Activated CD4-positive, alpha-beta memory T cell treated with anti-CD3 and anti-CD28 coated beads, Interleukin-2, amount 10 ng/mL, durations not matched to agents 7 days and 5 days (primary cell): ENCODE results near the gene UBL4B. TPM values are rescaled to one million over a fixed set of nuclear protein-coding genes. Genes with fewer than 3 reads are reported as not detected.
A peak's percentile ranks its signal among the peaks of the same experiment; 100 is the strongest.

Experiments
- CTCF ChIA-PET: fragments of 350-600 bp; sonication (Branson Sonifier 250); formaldehyde crosslinking; loops from one replicate; lab custom pipeline; 2021; ENCODE audit warnings: antibody characterized with exemption, inconsistent platforms; lab: Charles Lee
- POLR2A ChIA-PET: fragments of 350-600 bp; sonication (Branson Sonifier 250); formaldehyde crosslinking; loops from one replicate; lab custom pipeline; 2021; ENCODE audit warnings: antibody characterized with exemption; lab: Charles Lee
- DNase-seq: peaks from one replicate; pipeline ENCODE4 v3.0.0-alpha.2; 2020
- H3K27ac Mint-ChIP-seq: one replicate; pipeline ENCODE4 v1.8.0; 2021; ENCODE audit warnings: mild to moderate bottlenecking, mixed read lengths
- H3K27me3 Mint-ChIP-seq: one replicate; pipeline ENCODE4 v1.8.0; 2021; ENCODE audit warnings: mixed read lengths
- H3K36me3 Mint-ChIP-seq: one replicate; pipeline ENCODE4 v1.8.0; 2021; ENCODE audit warnings: low read depth, mixed read lengths
- H3K4me1 Mint-ChIP-seq: one replicate; pipeline ENCODE4 v1.8.0; 2021; ENCODE audit warnings: mixed read lengths
- H3K4me3 Mint-ChIP-seq: one replicate; pipeline ENCODE4 v1.8.0; 2021; ENCODE audit warnings: mild to moderate bottlenecking, mixed read lengths
- H3K9me3 Mint-ChIP-seq: one replicate; pipeline ENCODE4 v1.8.0; 2021; ENCODE audit warnings: mixed read lengths
- total RNA-seq, 2 experiments: library from RNA; stranded (reverse); gene quantifications; one replicate each; pipeline ENCODE4 v1.2.3, GENCODE V29; 2021

UBL4B gene
- total RNA-seq, 2 experiments from 2014 or later = not detected

DNA sequence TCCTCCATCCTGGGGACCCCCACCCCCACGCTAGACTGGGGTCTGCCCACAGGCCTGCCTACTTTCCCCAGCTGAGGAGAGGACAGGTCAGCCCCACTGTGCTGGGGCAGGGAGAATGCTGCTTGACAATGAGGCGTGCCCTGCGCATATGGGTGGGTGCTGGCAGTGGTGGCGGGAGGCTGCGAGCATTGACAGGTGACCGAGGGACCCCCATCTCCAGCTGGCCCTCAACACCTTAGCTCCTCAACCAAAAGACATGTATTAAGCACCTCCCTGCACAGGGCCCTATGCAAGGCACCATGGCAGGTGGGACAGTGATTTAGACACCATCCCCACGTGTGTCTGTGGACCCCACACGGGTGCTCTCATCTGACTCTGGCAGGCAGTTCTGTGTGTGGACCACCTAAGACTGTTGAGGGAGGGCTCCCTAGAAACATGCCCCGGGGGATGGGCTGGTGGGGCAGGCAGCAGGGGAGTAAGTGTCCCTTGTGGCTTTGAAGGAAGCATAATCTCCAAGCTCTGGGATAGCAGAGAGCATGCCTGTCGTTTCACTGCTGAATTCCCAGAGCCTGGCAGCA lies 23.4 kb upstream of the UBL4B start:
- CTCF ChIA-PET = interaction anchor here (1.1 to 1.6 kb wide), 17 partner anchors 9 to 407 kb away, joined by 3 to 32 read pairs (median 5); no protein-coding TSS in a partner anchor
- Mint-ChIP-seq H3K9me3 (no peaks in the 10 kb centered on the region), H3K4me3 (no peak overlapping the region), H3K4me1 (peaks cover 3% of the 10 kb centered on the region), H3K27me3 (peaks cover 55% of the 10 kb centered on the region), H3K27ac (no peak overlapping the region), H3K36me3 (no peaks in the 10 kb centered on the region)
- POLR2A ChIA-PET = no interaction called here
- DNase-seq = no peak

- ChIA-PET POLR2A (no interaction called here), CTCF (interaction anchor here (1.5 to 1.9 kb wide), 2 partner anchors 33 to 38 kb away, joined by 3 to 4 read pairs; no protein-coding TSS in a partner anchor)
- no peak for DNase-seq
- Mint-ChIP-seq H3K27me3 (peaks cover 49% of the 10 kb centered on the region), H3K36me3 (no peaks in the 10 kb centered on the region), H3K4me3 (no peak overlapping the region), H3K27ac (no peak overlapping the region), H3K9me3 (no peaks in the 10 kb centered on the region), H3K4me1 (peaks cover 1% of the 10 kb centered on the region)
Observed at GRCh38 chr1:110089561-110090275, 22.5 kb upstream of the UBL4B start.

DNA sequence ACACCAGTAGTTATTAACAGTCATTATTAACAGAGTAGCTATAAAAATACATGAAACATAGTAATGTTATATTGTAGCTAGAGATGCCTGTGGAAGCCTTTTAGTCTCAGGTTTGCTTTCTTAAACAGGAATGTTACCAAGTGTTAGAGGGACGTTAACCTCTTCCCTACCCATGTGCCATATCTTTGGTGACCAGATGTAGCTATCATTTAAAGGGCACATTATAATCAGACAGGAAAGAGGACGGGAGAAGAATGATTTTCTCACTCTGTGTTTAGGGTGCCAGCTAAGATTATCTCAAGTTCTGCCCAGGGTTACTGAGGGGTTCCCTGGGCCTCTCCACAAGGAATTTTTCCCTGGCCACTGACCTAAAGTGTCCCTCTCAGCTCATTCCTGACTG lies 20.9 kb upstream of the UBL4B start:
- Mint-ChIP-seq H3K9me3 (no peaks in the 10 kb centered on the region), H3K27me3 (peaks cover 37% of the 10 kb centered on the region), H3K4me3 (no peak overlapping the region), H3K27ac (no peak overlapping the region), H3K36me3 (no peaks in the 10 kb centered on the region), H3K4me1 (no peaks in the 10 kb centered on the region)
- CTCF ChIA-PET = interaction anchor here (0.8 to 3.4 kb wide), 8 partner anchors 9 to 117 kb away, joined by 3 to 30 read pairs (median 3); no protein-coding TSS in a partner anchor
- DNase-seq = no peak
- POLR2A ChIA-PET = interaction anchor here (0.6 to 1.0 kb wide), 3 partner anchors 10 to 57 kb away, joined by 3 to 4 read pairs (median 3); partner anchors contain the start of gene STRIP1

DNA sequence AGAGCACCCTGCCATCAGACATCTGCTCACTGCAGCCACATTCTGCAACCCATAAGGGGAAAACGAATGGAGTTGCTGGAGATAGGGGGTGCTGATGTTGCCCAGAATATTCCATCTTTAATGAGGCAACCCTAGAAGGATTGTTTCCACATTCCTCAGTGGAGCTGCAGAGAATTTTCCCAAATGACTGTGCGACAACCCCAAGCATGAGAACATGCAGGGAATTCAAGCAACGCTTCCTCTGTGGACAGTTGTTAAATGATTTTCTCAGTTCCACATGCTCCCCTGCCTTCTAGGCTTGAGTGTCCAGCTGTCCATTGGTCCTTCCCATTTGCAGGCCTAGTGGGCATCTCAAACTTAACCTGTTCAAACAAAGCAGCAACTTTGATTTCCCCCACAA lies 20.5 kb upstream of the UBL4B start:
- Mint-ChIP-seq H3K27ac (no peak overlapping the region), H3K4me1 (no peaks in the 10 kb centered on the region), H3K27me3 (peaks cover 33% of the 10 kb centered on the region), H3K4me3 (no peak overlapping the region), H3K9me3 (no peaks in the 10 kb centered on the region), H3K36me3 (no peaks in the 10 kb centered on the region)
- ChIA-PET POLR2A (interaction anchor here (0.9 to 1.0 kb wide), 2 partner anchors 10 to 57 kb away, joined by 3 to 4 read pairs; partner anchors contain the start of gene STRIP1), CTCF (interaction anchor here (0.8 to 3.4 kb wide), 8 partner anchors 8 to 116 kb away, joined by 3 to 30 read pairs (median 3); no protein-coding TSS in a partner anchor)
- DNase-seq = no peak

DNA sequence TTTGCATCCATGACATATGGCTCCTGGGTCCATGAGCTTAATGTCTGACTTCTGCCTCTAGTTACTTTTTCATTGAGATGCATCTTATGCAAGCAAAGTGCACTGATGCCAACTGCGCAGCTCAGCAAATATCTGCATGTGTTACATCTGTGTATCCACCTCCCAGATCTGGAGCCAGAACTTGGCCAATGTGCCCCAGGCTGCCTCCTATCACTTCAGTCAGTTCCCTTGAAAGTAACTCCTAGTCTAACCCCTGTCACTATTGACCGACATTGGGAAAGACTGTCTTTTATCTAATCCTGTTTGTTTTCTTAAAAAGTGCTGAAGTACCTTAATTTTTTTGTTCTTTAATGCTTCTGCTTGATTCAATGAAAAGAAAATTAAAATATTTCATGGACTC lies 19.3 kb upstream of the UBL4B start:
- no peaks in the 10 kb centered on the region for H3K4me1 Mint-ChIP-seq
- POLR2A ChIA-PET = no interaction called here
- peaks cover 27% of the 10 kb centered on the region for H3K27me3 Mint-ChIP-seq
- no peak overlapping the region for H3K27ac Mint-ChIP-seq
- H3K4me3 Mint-ChIP-seq = no peak overlapping the region
- H3K9me3 Mint-ChIP-seq = no peaks in the 10 kb centered on the region
- CTCF ChIA-PET = interaction anchor here (0.8 to 3.4 kb wide), 4 partner anchors 9 to 33 kb away, joined by 3 to 30 read pairs (median 4); no protein-coding TSS in a partner anchor
- no peaks in the 10 kb centered on the region for H3K36me3 Mint-ChIP-seq
- DNase-seq = no peak

DNA sequence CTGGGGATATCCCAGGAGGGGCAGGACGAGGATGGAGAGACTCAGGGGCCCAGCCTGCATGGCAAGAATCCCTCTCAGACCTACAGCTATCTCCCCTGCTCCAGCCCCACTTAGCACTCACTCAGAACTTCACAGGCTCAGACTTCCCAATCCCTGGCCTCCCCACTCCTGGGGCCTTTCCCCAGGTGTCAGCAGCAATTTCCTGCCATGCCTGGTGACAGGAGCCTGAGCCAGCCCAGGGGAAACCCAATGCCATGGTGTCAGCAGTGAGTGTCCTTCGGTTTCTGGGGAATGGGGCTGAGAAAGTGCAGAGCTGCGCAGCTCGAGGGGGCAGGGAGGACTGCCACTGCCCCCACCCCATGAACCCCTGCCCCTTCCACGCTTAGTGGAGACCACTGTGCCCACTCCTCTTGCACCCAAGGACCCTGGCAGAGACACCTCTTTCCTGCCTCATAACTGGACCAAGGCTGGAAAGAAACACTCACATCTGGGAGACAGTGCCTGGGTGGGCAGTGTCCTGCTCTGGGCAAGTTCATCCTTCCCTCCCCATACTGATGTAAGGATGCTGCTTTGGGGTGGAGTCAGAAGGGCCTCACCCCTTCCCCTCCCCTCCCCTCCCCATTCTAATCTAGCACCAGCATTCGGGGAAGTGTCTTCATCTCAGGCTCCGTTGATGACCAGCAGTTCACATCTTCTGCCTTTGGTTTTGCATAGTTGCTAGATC lies 17.1 kb upstream of the UBL4B start:
- DNase-seq = no peak
- no peaks in the 10 kb centered on the region for H3K36me3 Mint-ChIP-seq
- H3K9me3 Mint-ChIP-seq = no peaks in the 10 kb centered on the region
- CTCF ChIA-PET = no interaction called here
- no peak overlapping the region for H3K27ac Mint-ChIP-seq
- H3K4me1 Mint-ChIP-seq = no peaks in the 10 kb centered on the region
- peaks cover 28% of the 10 kb centered on the region for H3K27me3 Mint-ChIP-seq
- POLR2A ChIA-PET = no interaction called here
- H3K4me3 Mint-ChIP-seq = no peak overlapping the region

GRCh38 chr1:110097507-110098221 lies 14.6 kb upstream of the UBL4B start:
- Mint-ChIP-seq H3K4me3 (no peak overlapping the region), H3K27ac (no peak overlapping the region), H3K4me1 (no peaks in the 10 kb centered on the region), H3K27me3 (peaks cover 14% of the 10 kb centered on the region), H3K9me3 (no peaks in the 10 kb centered on the region), H3K36me3 (no peaks in the 10 kb centered on the region)
- DNase-seq = no peak
- ChIA-PET CTCF (interaction anchor here (0.5 to 2.5 kb wide), 5 partner anchors 10 to 415 kb away, joined by 3 to 7 read pairs (median 5); no protein-coding TSS in a partner anchor), POLR2A (interaction anchor here (0.9 kb wide), 1 partner anchor 17 kb away, joined by 3 read pairs; no protein-coding TSS in a partner anchor)

GRCh38 chr1:110098222-110099026 lies 13.8 kb upstream of the UBL4B start:
- no peak overlapping the region for H3K27ac Mint-ChIP-seq
- peaks cover 8% of the 10 kb centered on the region for H3K27me3 Mint-ChIP-seq
- H3K9me3 Mint-ChIP-seq = no peaks in the 10 kb centered on the region
- POLR2A ChIA-PET = no interaction called here
- CTCF ChIA-PET = interaction anchor here (0.7 to 2.5 kb wide), 4 partner anchors 10 to 57 kb away, joined by 3 to 7 read pairs (median 5); no protein-coding TSS in a partner anchor
- H3K36me3 Mint-ChIP-seq = no peaks in the 10 kb centered on the region
- H3K4me3 Mint-ChIP-seq = no peak overlapping the region
- H3K4me1 Mint-ChIP-seq = no peaks in the 10 kb centered on the region
- DNase-seq = no peak

DNA sequence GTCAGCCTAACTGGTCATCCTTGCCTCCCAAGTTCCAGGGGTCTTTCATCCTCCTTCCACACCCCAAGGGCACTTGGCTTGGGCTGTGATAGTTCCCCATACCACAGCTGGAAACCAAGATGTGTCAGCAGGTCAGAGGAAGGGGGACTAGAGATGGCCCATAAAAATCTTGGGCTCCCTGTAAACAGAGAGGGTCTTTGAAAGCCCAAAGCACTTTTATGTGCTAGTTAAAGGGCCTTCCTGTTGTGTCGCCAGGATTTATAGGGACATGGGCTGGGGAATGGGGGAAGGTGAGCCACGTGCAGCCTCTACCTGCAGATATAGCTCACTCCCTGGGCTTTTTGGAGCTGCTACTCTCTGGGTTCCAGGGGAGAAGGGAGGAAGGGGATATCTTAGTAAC lies 11.9 kb upstream of the UBL4B start:
- DNase-seq = no peak
- H3K27me3 Mint-ChIP-seq = peaks cover 5% of the 10 kb centered on the region
- POLR2A ChIA-PET = no interaction called here
- H3K4me3 Mint-ChIP-seq = no peak overlapping the region
- no peaks in the 10 kb centered on the region for H3K9me3 Mint-ChIP-seq
- no peaks in the 10 kb centered on the region for H3K36me3 Mint-ChIP-seq
- no peaks in the 10 kb centered on the region for H3K4me1 Mint-ChIP-seq
- CTCF ChIA-PET = interaction anchor here (0.9 to 1.4 kb wide), 3 partner anchors 9 to 40 kb away, joined by 3 to 5 read pairs (median 3); no protein-coding TSS in a partner anchor
- H3K27ac Mint-ChIP-seq = no peak overlapping the region

- H3K36me3 Mint-ChIP-seq = no peaks in the 10 kb centered on the region
- no peaks in the 10 kb centered on the region for H3K9me3 Mint-ChIP-seq
- H3K4me3 Mint-ChIP-seq = no peak overlapping the region
- no peak for DNase-seq
- ChIA-PET CTCF (interaction anchor here (1.5 to 4.6 kb wide), 2 partner anchors 10 to 14 kb away, joined by 7 to 30 read pairs; no protein-coding TSS in a partner anchor), POLR2A (no interaction called here)
- H3K27me3 Mint-ChIP-seq = peaks cover 2% of the 10 kb centered on the region
- H3K27ac Mint-ChIP-seq = no peak overlapping the region
- H3K4me1 Mint-ChIP-seq = no peaks in the 10 kb centered on the region
Observed at GRCh38 chr1:110102081-110102480, 10.2 kb upstream of the UBL4B start.

- CTCF ChIA-PET = interaction anchor here (0.7 to 4.6 kb wide), 15 partner anchors 10 to 466 kb away, joined by 3 to 32 read pairs (median 7); no protein-coding TSS in a partner anchor
- H3K27me3 Mint-ChIP-seq = peaks cover 24% of the 10 kb centered on the region
- peak; percentile 65 for DNase-seq
- H3K27ac Mint-ChIP-seq = no peak overlapping the region
- POLR2A ChIA-PET = no interaction called here
- H3K4me1 Mint-ChIP-seq = no peaks in the 10 kb centered on the region
- no peaks in the 10 kb centered on the region for H3K9me3 Mint-ChIP-seq
- no peak overlapping the region for H3K4me3 Mint-ChIP-seq
- no peaks in the 10 kb centered on the region for H3K36me3 Mint-ChIP-seq
Observed at GRCh38 chr1:110106013-110106941, 6.0 kb upstream of the UBL4B start.
